VCaP (cell line): Measurements from ENCODE around the gene UBAP2.
A peak's percentile ranks its signal among the peaks of the same experiment; 100 is the strongest.
"Not testable (repeated sequence)": the region's sequence is repeated elsewhere in the genome, so short reads cannot be mapped to it uniquely, and the experiment has no call there.

ENCODE experiments used
- H3K27ac ChIP-seq: fragments of 450-650 bp; 2 replicates; pipeline ENCODE4 v1.5.1; 2017
- TF ChIP-seq, protein P1 (sequence below): fragments of 450-650 bp; conservative IDR thresholded peaks from 2 replicates; pipeline ENCODE4 v1.5.1; 2017; ENCODE audit warnings: mild to moderate bottlenecking, moderate library complexity

The UBAP2 gene

DNA sequence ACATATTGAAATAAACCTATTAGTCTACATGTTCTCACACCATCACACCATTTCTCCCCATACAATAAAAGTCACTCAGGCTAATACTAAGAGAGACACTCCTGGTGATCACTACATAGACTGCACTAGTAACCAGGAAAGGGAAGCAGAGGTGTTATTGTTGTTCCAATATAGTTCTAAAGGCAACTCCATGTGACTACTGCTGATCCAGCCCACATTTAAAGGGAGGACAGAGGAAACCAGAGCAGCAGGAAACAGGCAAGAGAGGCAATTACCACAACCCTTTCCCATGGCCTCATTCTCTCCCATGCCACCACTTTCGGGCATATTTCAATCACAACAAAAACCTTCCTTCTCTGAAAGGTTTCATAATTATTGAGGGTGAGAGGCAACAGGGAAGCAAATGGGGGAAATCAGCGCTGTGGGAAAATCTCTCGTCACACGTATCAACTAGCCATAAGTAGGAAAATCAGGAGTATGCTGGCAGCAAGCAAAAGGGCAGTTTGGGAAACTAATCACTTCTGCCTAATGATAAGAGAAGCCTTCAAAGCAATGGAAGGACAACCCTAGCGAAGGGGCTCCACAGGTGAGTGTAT is 1.8 kb downstream of the UBAP2 start:
- peak overlapping the region; percentile 98 for H3K27ac ChIP-seq
- TF ChIP-seq, protein P1, sequence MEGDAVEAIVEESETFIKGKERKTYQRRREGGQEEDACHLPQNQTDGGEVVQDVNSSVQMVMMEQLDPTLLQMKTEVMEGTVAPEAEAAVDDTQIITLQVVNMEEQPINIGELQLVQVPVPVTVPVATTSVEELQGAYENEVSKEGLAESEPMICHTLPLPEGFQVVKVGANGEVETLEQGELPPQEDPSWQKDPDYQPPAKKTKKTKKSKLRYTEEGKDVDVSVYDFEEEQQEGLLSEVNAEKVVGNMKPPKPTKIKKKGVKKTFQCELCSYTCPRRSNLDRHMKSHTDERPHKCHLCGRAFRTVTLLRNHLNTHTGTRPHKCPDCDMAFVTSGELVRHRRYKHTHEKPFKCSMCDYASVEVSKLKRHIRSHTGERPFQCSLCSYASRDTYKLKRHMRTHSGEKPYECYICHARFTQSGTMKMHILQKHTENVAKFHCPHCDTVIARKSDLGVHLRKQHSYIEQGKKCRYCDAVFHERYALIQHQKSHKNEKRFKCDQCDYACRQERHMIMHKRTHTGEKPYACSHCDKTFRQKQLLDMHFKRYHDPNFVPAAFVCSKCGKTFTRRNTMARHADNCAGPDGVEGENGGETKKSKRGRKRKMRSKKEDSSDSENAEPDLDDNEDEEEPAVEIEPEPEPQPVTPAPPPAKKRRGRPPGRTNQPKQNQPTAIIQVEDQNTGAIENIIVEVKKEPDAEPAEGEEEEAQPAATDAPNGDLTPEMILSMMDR: no peak

DNA sequence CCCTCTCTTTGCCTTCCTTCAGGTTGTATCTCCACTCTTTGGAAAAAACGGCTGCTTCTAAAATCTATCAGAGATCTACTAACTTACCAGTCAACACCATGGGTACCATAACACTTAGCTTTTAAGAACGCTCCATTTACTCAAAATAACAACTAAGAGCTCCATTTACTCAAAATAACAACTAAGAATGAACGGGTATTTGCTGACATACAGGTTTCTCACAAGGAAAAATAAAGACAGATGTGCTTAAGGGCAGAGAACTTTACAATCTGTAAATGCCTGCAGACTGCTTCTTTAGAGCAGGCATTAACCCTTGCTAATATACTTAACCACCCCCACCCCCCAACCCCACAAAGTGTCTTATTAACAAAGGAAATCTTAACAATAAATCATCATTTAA is 2.8 kb downstream of the UBAP2 start:
- no peak overlapping the region; the same call in 1 of the 2 replicates for H3K27ac ChIP-seq
- TF ChIP-seq, protein P1: no peak

DNA sequence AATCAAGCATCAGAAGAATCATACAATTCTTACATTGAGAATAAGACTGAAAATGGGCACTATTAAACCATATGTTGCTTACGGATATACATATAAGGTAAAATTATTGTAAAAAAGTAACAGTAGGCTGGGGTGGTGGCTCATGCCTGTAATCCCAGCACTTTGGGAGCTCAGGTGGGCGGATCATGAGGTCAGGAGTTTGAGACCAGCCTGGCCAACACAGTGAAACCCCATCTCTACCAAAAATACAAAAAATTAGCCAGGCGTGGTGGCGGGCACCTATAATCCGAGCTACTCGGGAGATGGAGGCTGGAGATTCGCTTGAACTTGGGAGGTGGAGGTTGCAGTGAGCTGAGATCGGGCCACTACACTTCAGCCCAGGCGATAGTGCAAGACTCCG is 6.6 kb downstream of the UBAP2 start:
- H3K27ac ChIP-seq: not testable (repeated sequence)

DNA sequence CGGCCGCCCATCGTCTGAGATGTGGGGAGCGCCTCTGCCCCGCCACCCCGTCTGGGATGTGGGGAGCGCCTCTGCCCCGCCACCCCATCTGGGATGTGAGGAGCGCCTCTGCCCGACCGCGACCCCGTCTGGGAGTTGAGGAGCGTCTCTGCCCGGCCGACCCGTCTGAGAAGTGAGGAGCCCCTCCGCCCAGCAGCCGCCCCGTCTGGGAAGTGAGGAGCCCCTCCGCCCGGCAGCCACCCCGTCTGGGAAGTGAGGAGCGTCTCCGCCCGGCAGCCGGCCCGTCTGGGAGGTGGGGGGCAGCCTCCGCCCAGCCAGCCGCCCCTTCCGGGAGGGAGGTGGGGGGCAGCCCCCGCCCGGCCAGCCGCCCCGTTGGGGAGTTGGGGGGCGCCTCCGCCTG is 9.8 kb downstream of the UBAP2 start:
- H3K27ac ChIP-seq: not testable (repeated sequence)

- H3K27ac ChIP-seq: peak overlapping the region; percentile 21
- TF ChIP-seq, protein P1: no peak
Measured at GRCh38 chr9:34037626-34038025, 11.1 kb downstream of the UBAP2 start.

GRCh38 chr9:34036625-34037024 is 12.1 kb downstream of the UBAP2 start:
- 0 out of 2 replicates have a peak overlapping the region, but pooled peaks have one; percentile 15 for H3K27ac ChIP-seq
- TF ChIP-seq, protein P1: no peak

GRCh38 chr9:34035656-34036055 is 13.0 kb downstream of the UBAP2 start:
- TF ChIP-seq, protein P1: no peak

DNA sequence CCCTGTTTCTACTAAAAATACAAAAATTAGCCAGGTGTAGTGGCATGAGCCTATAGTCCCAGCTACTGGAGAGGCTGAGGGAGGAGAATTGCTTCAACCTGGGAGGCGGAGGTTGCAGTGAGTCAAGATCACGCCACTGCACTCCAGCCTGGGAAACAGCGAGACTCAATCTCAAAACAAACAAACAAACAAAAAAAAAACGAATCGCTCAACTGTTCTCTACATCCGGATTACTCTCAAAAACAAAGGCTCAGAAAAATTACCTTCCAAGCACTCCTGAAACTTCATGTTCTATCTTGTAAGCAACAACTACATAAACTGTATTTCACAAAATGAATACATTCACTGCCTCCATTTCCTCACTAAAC is 14.0 kb downstream of the UBAP2 start:
- TF ChIP-seq, protein P1: no peak
- H3K27ac ChIP-seq: no peak overlapping the region

More at GRCh38 chr9:34035656-34036055, 13.0 kb downstream of the UBAP2 start:
- 0 out of 2 replicates have a peak overlapping the region, but pooled peaks have one; percentile 15 for H3K27ac ChIP-seq

DNA sequence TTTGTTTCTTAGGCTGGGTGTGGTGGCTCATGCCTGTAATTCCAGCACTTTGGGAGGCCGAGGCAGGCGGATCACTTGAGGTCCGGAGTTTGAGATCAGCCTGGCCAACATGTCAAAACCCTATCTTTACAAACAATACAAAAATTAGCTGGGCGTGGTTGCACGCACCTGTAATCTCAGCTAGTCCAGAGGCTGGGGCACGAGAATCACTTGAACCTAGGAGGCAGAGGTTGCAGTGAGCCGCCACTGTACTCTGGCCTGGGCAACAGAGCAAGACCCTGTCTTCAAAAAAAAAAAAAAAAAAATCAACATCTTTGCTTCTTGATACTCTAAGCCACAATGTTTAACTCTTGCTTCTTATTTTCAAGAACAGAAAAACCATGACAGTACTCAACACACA is 16.1 kb downstream of the UBAP2 start:
- no peak overlapping the region for H3K27ac ChIP-seq
- TF ChIP-seq, protein P1: no peak
